ENCODE measurements around the gene CTNND2. TPM values are rescaled to one million over a fixed set of nuclear protein-coding genes. Genes with fewer than 3 reads are reported as not detected.

CTNND2 gene
- total RNA-seq, 1 experiment from 2014 or later, result 11.4 TPM

DNA sequence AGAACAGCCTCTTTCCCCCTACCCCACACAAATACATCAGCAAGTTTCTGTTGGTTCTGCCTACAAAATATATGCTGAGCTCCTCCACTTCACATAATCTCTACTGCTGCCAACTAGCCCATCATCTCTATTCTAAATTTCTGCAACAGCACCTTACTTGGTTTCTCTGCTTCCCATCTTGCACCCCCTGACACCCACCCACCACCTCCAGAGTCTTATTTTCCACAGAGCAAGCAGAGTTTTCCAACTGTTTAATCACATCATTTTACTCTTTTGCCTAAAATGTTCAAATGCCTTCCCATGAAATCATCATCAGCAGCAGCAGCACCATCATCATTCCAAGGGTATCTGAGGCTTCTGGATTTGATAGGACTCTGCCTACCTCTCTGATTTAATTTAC is 295.7 kb downstream of the CTNND2 start:
- no peak for DNase-seq (ENCODE audit: extremely low read depth, low read depth)

DNA sequence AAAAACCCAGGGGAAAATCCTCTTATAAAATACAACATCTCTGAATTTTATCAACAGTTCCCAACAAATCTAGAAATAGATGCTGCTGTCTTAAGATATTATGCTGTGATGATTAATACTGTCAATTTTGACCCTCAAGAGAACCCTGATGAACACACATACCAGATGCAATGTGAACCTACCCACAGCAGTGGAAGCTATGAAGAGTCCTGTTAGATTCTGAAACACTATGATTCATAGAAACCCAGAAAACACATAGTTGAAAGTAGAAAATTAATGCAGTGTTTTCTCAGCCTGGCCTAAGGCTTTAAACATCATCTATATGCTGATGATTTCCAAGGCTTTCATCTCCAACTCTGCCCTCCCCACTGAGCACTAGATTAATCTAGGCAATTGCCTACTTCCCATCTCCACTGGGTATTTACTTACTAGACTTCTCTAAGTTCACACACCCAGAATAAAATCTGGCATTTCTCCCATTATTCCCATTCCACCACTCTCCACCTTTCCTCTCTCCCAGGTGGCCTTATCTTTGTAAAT is 296.2 kb downstream of the CTNND2 start:
- no peak for DNase-seq (ENCODE audit: extremely low read depth, low read depth)

DNA sequence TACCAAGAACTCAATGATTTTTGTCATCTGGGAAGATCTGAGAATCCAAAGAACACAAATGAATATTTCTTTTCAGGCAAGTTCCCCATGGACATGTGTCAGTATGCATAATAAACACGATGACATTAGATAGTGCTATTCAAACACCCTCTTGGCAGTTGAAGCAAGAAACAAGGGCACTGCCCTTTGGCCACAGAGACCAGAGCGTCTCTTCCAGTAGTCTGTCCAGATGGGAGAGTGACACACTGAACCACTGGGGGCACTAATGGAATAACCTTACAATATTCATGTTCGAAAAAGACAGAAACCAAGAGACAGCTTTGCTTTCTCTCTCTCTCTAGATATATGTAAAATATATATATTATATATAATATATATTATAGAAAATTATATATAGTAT is 301.9 kb downstream of the CTNND2 start:
- DNase-seq (ENCODE audit: extremely low read depth, low read depth), result no peak

DNA sequence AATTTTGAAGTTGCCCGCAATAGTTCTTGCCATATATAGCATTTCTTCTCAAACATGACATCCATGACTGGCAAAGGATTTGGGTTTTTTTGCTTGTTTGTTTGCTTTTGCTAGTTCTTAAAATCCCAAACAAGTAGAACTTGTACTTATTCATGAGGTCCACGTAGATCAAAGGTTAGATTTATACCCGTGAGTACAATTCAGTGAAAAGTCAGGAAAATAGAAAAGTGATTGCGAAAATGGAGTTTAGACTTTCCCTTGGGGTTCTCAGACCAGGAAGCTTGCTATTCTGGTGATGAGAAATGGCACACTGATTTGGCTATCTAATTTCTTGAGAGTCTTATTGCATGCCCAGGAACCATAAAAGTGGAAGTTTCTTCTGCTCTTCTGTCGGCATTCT is 304.7 kb downstream of the CTNND2 start:
- DNase-seq (ENCODE audit: extremely low read depth, low read depth), result no peak

DNA sequence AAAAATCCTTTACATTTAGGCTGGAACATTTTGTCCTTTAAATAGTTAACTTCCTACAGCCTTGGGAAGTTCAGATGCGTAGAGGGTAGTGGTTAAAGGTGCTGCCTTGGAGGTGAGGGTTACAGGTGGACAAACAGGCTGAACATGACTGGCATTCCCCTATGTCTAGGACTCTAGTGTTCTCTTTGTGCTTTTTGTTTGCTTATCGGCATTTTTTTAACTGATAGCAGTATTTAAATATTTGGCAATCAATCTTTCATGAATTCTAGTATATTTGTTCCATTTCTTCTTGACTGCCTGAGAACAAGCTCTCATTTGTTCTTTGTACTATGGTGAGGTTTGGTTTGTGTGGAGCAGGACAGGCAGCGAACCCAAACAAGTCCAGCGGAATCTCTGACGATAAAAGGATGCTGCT is 307.6 kb downstream of the CTNND2 start:
- DNase-seq (ENCODE audit: extremely low read depth, low read depth), result no peak

DNA sequence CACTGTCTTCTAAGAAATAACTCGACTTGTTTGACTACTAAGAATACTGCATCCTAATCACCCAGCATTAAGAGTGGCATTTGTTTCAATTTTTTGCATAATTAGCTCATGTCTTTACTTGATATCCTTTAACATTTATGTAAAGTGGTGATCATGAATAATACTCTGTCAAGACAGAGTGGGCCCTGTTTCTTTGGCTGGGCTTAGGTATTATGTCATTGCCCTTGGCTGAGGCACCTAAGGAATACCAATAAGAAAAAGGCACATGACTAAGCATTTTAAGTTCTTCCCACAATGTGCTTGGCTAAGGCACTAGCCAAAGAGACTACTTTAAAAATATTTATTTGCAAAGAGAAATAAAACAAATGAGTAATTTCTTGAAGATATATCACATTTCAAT is 308.1 kb downstream of the CTNND2 start:
- DNase-seq (ENCODE audit: extremely low read depth, low read depth), result no peak

DNA sequence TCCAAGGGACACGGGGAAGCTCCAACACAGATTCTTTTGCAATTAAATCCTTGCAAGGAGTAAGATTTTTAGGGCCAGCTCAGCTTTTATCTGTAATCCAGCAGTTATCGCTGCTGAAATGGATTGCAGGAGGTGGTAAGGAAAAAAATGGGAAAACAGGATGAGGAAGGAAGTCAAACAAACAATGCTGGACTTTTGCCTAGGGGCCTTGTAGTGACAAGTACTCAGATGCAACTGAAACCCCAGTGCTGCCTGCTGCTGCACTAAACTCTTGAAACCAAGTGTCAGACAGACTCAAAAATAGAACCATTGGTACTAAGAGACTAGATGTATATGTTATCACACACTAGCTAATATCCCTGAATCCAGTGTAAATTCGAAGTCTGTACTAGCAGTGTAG is 309.2 kb downstream of the CTNND2 start:
- DNase-seq (ENCODE audit: extremely low read depth, low read depth), result no peak

DNA sequence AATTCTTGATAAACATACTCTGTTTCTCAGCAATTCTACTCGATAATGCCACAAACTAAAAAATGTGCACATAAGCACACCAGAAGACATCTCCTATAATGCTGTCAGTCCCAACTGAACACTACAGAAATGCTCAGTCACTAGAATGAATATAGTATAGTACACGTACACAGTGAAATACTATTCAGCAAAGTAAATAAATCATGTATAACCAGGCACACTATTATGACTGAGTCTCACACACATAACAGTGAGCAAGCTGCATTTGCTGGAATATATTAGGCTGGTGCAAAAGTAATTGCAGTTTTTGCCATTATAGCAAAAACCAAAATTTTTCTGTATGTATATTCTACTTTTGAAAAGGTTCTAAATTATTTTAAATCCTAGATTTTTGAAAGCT is 310.2 kb downstream of the CTNND2 start:
- peak; percentile 28 for DNase-seq (ENCODE audit: extremely low read depth, low read depth)

DNA sequence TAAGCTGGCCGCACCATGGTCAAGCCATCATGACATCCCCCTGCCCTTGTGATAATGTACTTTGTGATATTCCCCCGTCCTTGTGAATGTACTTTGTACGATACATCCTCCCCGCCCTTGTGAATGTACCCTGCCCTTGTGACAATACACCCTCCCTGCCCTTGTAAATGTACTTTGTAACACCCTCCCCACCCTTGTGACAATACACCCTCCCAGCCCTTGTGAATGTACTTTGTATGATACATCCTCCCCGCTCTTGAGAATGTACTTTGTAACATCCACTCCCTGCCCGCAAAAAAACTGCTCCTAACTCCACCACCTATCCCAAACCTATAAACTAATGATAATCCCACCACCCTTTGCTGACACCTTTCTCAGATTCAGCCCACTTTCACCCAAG is 313.8 kb downstream of the CTNND2 start:
- no peak for DNase-seq (ENCODE audit: extremely low read depth, low read depth)

DNA sequence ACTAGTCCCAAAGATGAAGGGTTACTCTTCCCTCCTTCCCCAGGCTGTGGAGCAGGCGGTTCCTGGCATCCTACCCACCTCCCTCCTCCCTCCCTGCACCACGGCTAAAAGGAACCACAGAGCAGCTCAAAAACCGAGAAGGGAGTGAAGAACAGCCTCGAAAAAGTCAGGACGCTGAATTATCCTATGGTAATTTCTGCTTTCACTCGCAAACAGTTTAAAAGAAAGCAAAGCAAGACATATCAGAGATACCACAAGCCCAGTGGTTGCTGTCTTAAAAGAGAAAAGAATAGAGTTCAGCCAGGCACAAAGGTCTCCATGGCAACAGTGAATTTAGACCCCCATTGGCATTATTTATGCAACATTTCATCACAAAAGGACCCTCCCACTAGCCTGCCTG is 315.4 kb downstream of the CTNND2 start:
- DNase-seq (ENCODE audit: extremely low read depth, low read depth), result peak; percentile 59

DNA sequence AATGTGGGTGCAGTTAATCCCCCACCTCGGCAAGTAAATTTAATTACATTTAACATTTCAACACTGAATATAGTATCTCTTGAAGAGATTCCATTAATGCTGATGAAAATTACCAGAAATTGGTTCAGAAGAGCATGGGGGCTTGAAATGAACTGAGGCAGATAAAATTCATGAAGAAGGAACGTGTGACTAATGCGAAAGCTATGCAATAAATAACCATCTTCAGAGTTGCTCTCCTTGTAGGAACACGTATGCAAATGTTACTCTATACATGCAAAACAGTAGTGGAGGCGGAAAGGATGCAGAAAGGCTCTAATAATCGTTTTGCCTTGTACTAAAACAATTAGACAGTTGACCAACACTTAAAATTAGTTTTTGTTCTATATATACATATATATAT is 320.2 kb downstream of the CTNND2 start:
- no peak for DNase-seq (ENCODE audit: extremely low read depth, low read depth)

DNA sequence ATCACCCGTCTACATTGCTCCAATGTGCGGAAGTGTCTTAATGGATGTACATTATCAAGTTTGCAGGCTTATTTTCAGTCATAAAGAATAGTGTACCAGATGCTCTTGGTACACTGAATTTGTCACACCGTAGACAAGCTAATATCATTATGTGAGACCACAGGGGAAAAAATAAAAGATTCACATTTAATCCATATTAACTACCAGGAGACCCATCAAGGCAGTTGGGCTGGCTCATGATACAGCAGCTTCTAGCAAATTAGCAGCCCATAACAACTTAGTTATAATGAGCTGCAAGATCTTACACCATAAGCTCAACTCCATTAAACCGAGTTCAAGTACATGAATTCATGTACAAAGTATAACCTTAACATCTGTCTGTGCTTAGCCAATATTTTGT is 324.9 kb downstream of the CTNND2 start:
- no peak for DNase-seq (ENCODE audit: extremely low read depth, low read depth)

DNA sequence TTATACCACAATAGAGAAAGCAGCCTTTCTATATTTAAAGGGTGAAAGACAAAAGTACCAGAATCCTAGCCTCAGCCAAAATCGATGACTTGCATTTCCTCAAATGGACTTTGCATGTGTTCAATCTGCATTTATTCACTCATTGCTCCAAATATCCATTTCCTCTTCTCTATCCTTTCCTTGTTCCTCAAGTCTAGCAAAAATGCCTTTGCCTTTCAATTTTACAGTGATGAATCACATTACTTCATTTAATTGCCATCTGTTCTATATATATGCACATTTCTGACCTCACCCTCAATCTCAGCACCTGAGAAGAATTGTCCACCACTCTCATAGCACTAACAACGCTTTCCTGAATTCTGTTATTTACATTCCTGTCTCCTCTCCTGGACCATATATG is 329.5 kb downstream of the CTNND2 start:
- no peak for DNase-seq (ENCODE audit: extremely low read depth, low read depth)

DNA sequence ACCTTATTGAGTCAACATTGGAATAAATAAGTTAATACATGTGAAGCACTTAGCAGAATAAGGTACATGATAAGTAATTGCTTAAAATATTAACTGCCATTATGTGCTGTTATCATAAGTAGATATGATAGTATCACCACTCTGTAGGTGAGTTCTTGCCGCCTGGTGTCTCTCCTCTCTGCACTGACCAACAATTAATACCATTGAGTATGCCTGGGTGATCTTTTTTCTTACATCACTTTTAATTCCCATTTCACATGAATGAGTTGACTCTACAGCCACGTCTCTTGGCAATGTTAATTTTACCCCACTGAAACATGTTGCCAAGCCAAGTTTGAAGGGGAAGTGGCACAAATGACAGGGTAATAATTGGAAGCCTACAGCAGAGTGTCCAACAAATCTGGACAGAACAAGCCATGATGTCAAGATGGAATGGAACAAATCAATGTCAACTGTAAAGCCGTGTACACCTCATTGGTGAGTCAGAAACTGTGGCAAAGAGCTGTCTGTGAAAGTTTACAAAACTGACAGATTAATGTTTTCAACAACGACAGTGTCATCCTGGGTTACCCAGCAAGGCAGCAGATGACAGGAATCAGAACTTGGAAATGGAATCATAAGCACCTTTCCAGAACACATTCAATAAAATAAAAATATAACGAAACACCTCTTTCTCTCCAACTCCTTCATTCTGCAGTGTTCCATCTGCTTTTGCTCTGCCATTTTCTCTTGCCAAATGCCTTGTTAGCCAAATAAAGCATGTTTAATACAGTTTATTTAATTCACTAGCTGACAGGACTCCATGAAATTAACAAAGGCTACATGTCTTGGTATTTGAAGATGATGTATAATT is 330.9 kb downstream of the CTNND2 start:
- no peak for DNase-seq (ENCODE audit: extremely low read depth, low read depth)

DNA sequence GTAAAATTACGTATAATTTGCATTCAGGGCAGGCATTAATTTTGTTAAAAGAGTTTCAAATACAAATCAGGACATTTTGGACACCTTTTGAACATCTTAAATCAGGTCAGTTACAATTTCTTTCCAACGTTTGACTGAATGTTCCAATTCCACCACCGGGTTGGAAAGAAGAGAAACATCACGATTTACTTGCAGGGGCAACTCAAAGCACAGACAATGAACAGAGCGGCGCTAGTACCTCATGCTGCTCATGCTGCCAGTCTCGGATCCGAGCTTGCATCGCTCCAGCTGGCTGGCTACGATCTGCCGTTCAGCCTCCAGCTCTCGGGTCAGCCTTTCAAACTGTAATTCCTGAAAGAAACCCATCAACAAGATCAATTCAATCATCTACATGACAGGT is 339.5 kb downstream of the CTNND2 start:
- DNase-seq (ENCODE audit: extremely low read depth, low read depth), result no peak

DNA sequence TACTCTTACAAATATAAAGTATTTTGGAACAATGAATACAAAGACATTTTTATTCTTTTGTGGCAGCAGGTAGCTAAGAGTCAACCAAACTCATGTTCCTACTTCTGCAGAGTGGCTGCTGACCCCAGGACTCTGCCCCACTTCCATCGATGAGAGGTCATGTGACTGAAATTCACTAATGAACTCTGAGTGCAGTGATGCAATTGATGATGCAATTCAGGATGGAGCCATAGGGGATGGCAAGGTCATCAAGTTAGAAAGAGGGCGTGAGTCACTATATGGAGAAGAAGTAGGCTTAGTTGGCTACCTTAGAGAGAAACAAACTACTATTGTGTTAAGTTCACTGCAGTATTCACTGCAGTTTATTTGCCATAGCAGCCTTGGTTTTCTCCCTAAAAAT is 340.4 kb downstream of the CTNND2 start:
- no peak for DNase-seq (ENCODE audit: extremely low read depth, low read depth)

DNA sequence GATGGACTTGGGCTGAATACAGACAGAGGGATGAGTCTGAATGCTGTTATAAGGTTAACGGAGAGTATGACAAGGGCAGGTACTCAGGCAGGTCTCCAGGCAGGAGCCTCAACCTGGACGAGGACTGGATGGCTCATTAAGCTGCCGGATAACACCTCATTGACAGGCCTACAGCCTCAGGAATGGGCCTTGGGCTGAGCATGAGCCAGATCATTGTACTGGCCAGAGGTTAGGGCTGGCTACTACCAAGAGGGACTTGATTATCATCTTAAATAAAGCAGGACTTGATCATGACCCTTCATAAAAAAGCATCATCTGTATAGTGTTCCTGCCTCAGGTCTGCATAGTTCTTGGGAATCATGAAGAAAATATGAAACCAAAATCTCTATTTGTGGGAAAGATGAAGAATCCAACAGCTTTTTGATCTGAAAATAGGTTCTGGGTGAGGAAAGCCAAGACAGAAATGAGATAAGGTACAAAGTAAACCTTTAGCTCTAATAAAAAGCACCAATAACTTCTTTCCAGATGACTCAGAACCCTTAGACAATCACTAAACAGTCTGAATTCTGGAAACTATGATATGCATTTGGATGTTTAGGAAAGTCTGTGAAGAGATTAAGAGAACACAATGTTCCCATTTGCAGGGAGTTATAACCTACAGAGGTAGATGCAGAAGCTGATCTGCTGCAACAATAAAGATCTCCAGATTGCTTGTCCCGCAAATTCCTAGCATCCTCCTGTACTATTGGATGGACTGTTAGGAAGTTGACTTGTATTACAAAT is 343.1 kb downstream of the CTNND2 start:
- no peak for DNase-seq (ENCODE audit: extremely low read depth, low read depth)

DNA sequence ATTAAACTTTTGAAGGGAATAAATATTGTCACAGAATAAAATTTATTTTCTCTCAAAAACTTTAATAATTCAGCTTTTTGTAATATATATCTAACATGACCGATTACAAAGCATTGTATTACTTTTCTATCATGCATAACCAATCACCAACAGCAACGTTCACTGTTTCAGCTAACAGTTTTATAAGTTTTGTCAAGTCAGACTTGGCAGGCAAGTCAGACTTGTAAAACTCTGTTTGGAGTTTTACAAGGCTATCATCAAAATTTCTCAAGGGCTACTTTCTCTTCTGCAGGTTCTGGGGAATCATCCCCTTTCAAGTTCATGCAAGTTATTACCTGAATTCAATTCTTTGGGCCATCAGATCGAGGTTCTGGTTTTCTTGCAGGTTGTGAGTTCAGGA is 347.2 kb downstream of the CTNND2 start:
- DNase-seq (ENCODE audit: extremely low read depth, low read depth), result no peak

DNA sequence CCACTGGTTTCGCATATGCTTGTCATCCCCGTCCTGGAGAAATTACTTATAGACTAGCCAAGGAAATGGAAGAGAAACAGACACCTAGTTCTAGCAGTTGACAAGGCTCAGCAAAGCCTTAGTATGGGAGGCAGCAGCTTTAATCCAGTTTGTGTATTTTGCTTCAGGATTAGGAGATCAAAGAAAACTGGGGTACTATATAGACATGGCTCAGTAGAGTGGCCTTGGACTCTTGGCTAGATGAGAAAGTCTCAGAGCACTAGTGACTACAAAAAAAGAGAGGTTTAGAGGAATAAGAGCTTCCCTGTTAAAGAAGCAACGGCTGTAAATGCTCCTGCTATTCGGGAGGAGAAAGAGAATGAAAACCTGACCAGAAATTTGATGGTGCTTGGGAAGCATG is 349.1 kb downstream of the CTNND2 start:
- DNase-seq (ENCODE audit: extremely low read depth, low read depth), result no peak

DNA sequence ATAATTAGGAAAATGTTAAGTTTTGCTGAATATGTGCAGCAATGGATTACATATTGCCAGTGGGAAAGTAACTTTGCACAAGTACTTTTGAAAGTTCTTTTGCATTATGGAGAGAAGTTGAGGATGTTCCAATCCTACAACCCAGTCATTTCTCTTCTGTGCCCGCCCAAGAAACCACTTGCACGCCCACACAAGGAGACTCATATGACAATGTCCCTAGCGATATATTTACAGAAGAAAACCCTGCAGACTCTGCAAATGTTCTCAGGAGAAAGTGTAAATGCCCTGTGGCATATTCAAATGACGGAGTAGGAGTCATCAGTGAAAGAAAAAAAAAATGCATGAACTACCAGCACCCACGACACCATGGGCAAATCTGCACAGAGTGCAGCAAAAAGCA is 356.5 kb downstream of the CTNND2 start:
- DNase-seq (ENCODE audit: extremely low read depth, low read depth), result no peak

DNA sequence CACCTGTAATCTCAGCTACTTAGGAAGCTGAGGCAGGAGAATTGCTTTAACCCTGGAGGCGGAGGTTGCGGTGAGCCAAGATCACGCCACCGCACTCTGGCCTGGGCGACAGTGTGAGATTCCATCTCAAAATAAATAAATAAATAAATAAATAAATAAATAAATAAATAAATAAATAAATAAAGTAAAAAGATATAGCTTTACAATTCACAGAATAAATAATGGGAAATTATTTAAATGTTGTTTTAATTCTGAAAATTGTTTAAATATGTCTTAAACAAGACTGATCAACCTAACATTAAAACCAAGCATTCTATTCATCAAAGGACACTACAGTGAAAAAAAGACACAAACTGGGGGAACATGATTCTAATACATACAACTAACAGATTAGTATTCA is 357.1 kb downstream of the CTNND2 start:
- no peak for DNase-seq (ENCODE audit: extremely low read depth, low read depth)

DNA sequence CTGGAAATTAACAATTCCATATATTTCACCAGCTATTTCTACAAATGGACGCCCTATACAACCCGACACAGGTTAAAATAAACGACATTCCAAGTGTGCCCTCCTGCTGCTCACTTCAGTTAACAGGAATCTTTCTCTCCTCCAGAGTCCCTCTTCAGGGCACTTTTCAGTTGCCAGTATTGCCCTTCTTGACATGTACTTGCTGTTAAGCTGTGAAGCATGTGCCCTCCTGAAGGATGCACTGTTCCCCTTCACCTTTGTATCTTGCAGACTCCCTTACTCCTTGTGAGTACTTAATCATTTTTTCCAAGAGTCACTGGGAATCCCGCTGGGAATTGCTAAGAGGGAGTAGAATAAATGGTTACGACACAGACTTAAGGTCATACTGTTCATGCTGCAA is 364.1 kb downstream of the CTNND2 start:
- DNase-seq (ENCODE audit: extremely low read depth, low read depth), result peak; percentile 68

All from NCI-H460 (cell line).